GM12878 (cell line): Measurements from ENCODE around the gene DDX10.

Experiments used
- CBX3 ChIP-seq: fragments of 200-600 bp; sonication (generic); IDR thresholded peaks from 2 replicates; pipeline ENCODE4 v1.6.1; 2016; ENCODE audit warnings: low read depth, borderline replicate concordance
- CTCF ChIP-seq, 3 experiments: IDR thresholded peaks in 2 of 3; conservative IDR thresholded peaks in 1 of 3; 2 replicates each; pipeline ENCODE4 v1.5.1; 2011; ENCODE audit warnings: low read depth in 3 of 3, low read length in 3 of 3, mild to moderate bottlenecking in 3 of 3, control low read depth in 2 of 3, moderate library complexity in 2 of 3, inconsistent platforms in 1 of 3, mixed read lengths in 1 of 3; ENCODE audit not compliant: control insufficient read depth in 2 of 3, insufficient read depth in 1 of 3; ENCODE audit errors: extremely low read depth in 1 of 3
- POLR2A ChIP-seq: IDR thresholded peaks from 2 replicates; pipeline ENCODE4 v1.6.1; 2011; ENCODE audit warnings: low read depth, mild to moderate bottlenecking, low read length
- RAD21 ChIP-seq: IDR thresholded peaks from 2 replicates; pipeline ENCODE4 v1.6.1; 2011; ENCODE audit warnings: mild to moderate bottlenecking, low read depth, low read length, moderate library complexity; ENCODE audit not compliant: insufficient read depth
- REST ChIP-seq: IDR thresholded peaks from 2 replicates; pipeline ENCODE4 v1.6.1; 2012; ENCODE audit warnings: mild to moderate bottlenecking, low read depth, low read length
- RFX5 ChIP-seq: IDR thresholded peaks from 2 replicates; pipeline ENCODE4 v1.6.1; 2011; ENCODE audit warnings: low read depth, low read length, improper control_type of control experiment
- TARDBP ChIP-seq: IDR thresholded peaks from 2 replicates; pipeline ENCODE4 v1.6.1; 2016; ENCODE audit warnings: borderline replicate concordance
- ZNF207 ChIP-seq: fragments of 450-650 bp; IDR thresholded peaks from 2 replicates; pipeline ENCODE4 v1.6.1; 2014; ENCODE audit warnings: antibody characterized with exemption, mild to moderate bottlenecking, borderline replicate concordance
- ZSCAN29 ChIP-seq: fragments of 450-650 bp; IDR thresholded peaks from 2 replicates; pipeline ENCODE4 v1.6.1; 2017; ENCODE audit warnings: mild to moderate bottlenecking, moderate library complexity

- TF ChIP-seq REST (no peak), TARDBP (no peak), CBX3 (no peak), ZSCAN29 (no peak), RAD21 (no peak), RFX5 (no peak), CTCF (IDR thresholded peaks at IDR 0.05 in 2 of 3, conservative IDR thresholded peaks at IDR 0.05 in 1 of 3; ENCODE audit: control insufficient read depth in 2 of 3, extremely low read depth in 1 of 3, insufficient read depth in 1 of 3, low read depth in 3 of 3, low read length in 3 of 3) (no peak), POLR2A (no peak), ZNF207 (no peak)
Measured at GRCh38 chr11:108966978-108967377, 302.1 kb downstream of the DDX10 start.
